Activated naive CD4-positive, alpha-beta T cell treated with anti-CD3 and anti-CD28 coated beads, Interleukin-2, amount 10 ng/mL, durations not matched to agents 7 days and 5 days (primary cell): ENCODE data around the gene CUEDC2.
A peak's percentile ranks its signal among the peaks of the same experiment; 100 is the strongest.

Experiments used
- CTCF ChIA-PET: fragments of 350-600 bp; sonication (Branson Sonifier 250); formaldehyde crosslinking; loops from one replicate; lab custom pipeline; 2021; ENCODE audit warnings: antibody characterized with exemption; lab: Charles Lee
- DNase-seq: peaks from one replicate; pipeline ENCODE4 v3.0.0-alpha.2; 2020
- H3K27ac Mint-ChIP-seq: one replicate; pipeline ENCODE4 v1.8.0; 2021; ENCODE audit warnings: mild to moderate bottlenecking, moderate library complexity, mixed read lengths
- H3K27me3 Mint-ChIP-seq: one replicate; pipeline ENCODE4 v1.8.0; 2021; ENCODE audit warnings: mild to moderate bottlenecking, mixed read lengths
- H3K36me3 Mint-ChIP-seq: one replicate; pipeline ENCODE4 v1.8.0; 2021; ENCODE audit warnings: mixed read lengths
- H3K4me1 Mint-ChIP-seq: one replicate; pipeline ENCODE4 v1.8.0; 2021; ENCODE audit warnings: mixed read lengths
- H3K4me3 Mint-ChIP-seq: one replicate; pipeline ENCODE4 v1.8.0; 2021; ENCODE audit warnings: mild to moderate bottlenecking, moderate library complexity, mixed read lengths
- H3K9me3 Mint-ChIP-seq: one replicate; pipeline ENCODE4 v1.8.0; 2021; ENCODE audit warnings: mixed read lengths

Gene CUEDC2

GRCh38 chr10:102432162-102432950 is at the start of gene CUEDC2:
Gene CUEDC2 (minus strand): TSS chr10:102432574. CDS start chr10:102425188, 7,386 bp downstream.
- Mint-ChIP-seq H3K4me1 (peaks cover 56% of the 10 kb centered on the region), H3K9me3 (no peaks in the 10 kb centered on the region), H3K4me3 (peak within 1 kb of the TSS; percentile 92), H3K36me3 (peaks cover 16% of the 10 kb centered on the region), H3K27me3 (peaks cover 4% of the 10 kb centered on the region), H3K27ac (peak within 1 kb of the TSS; percentile 93)
- DNase-seq: peak; percentile 98
- CTCF ChIA-PET: interaction anchor here (0.9 to 2.3 kb wide), 7 partner anchors 10 to 202 kb away, joined by 3 to 20 read pairs (median 4); partner anchors contain the start of genes C10orf95 and NFKB2

- peaks cover 13% of the 10 kb centered on the region for H3K4me1 Mint-ChIP-seq
- no peaks in the 10 kb centered on the region for H3K9me3 Mint-ChIP-seq
- no peak for DNase-seq
- CTCF ChIA-PET: interaction anchor here (1.0 to 3.7 kb wide), 11 partner anchors 11 to 250 kb away, joined by 4 to 42 read pairs (median 13); partner anchors contain the start of gene SUFU
- no peak overlapping the region for H3K4me3 Mint-ChIP-seq
- H3K27ac Mint-ChIP-seq: no peak overlapping the region
- H3K36me3 Mint-ChIP-seq: peaks cover 50% of the 10 kb centered on the region
- H3K27me3 Mint-ChIP-seq: no peaks in the 10 kb centered on the region
Observed at GRCh38 chr10:102480396-102480795, 48.0 kb upstream of the CUEDC2 start.

- Mint-ChIP-seq H3K36me3 (peaks cover 46% of the 10 kb centered on the region), H3K4me1 (peaks cover 16% of the 10 kb centered on the region), H3K27ac (peak overlapping the region; percentile 37), H3K4me3 (no peak overlapping the region), H3K27me3 (no peaks in the 10 kb centered on the region), H3K9me3 (no peaks in the 10 kb centered on the region)
- no peak for DNase-seq
- CTCF ChIA-PET: interaction anchor here (0.5 to 3.7 kb wide), 24 partner anchors 11 to 312 kb away, joined by 3 to 42 read pairs (median 6); partner anchors contain the start of genes SUFU and WBP1L
Observed at GRCh38 chr10:102479651-102480050, 47.3 kb upstream of the CUEDC2 start.

- no peaks in the 10 kb centered on the region for H3K27me3 Mint-ChIP-seq
- peak; percentile 43 for DNase-seq
- no peak overlapping the region for H3K4me3 Mint-ChIP-seq
- H3K27ac Mint-ChIP-seq: peak overlapping the region; percentile 14
- peaks cover 29% of the 10 kb centered on the region for H3K4me1 Mint-ChIP-seq
- H3K9me3 Mint-ChIP-seq: no peaks in the 10 kb centered on the region
- CTCF ChIA-PET: interaction anchor here (3.7 kb wide), 1 partner anchor 7 kb away, joined by 13 read pairs; no protein-coding TSS in a partner anchor
- peaks cover 32% of the 10 kb centered on the region for H3K36me3 Mint-ChIP-seq
Observed at GRCh38 chr10:102476466-102477141, 44.2 kb upstream of the CUEDC2 start.

- Mint-ChIP-seq H3K4me3 (no peak overlapping the region), H3K36me3 (peaks cover 24% of the 10 kb centered on the region), H3K27me3 (no peaks in the 10 kb centered on the region), H3K4me1 (peaks cover 29% of the 10 kb centered on the region), H3K9me3 (no peaks in the 10 kb centered on the region), H3K27ac (no peak overlapping the region)
- DNase-seq: no peak
- CTCF ChIA-PET: interaction anchor here (2.5 kb wide), 1 partner anchor 82 kb away, joined by 9 read pairs; no protein-coding TSS in a partner anchor
Observed at GRCh38 chr10:102475451-102476040, 43.2 kb upstream of the CUEDC2 start.

GRCh38 chr10:102473445-102474331 is 41.3 kb upstream of the CUEDC2 start:
- peak; percentile 54 for DNase-seq
- Mint-ChIP-seq H3K36me3 (peaks cover 21% of the 10 kb centered on the region), H3K27me3 (no peaks in the 10 kb centered on the region), H3K9me3 (no peaks in the 10 kb centered on the region), H3K27ac (peak overlapping the region; percentile 83), H3K4me3 (no peak overlapping the region), H3K4me1 (peaks cover 29% of the 10 kb centered on the region)
- CTCF ChIA-PET: interaction anchor here (1.2 to 2.5 kb wide), 2 partner anchors 80 to 244 kb away, joined by 3 to 9 read pairs; no protein-coding TSS in a partner anchor

- peaks cover 13% of the 10 kb centered on the region for H3K36me3 Mint-ChIP-seq
- no peak for DNase-seq
- H3K27ac Mint-ChIP-seq: no peak overlapping the region
- CTCF ChIA-PET: interaction anchor here (0.7 kb wide), 1 partner anchor 8 kb away, joined by 3 read pairs; no protein-coding TSS in a partner anchor
- H3K9me3 Mint-ChIP-seq: no peaks in the 10 kb centered on the region
- peaks cover 21% of the 10 kb centered on the region for H3K4me1 Mint-ChIP-seq
- no peak overlapping the region for H3K4me3 Mint-ChIP-seq
- H3K27me3 Mint-ChIP-seq: no peaks in the 10 kb centered on the region
Observed at GRCh38 chr10:102470579-102471546, 38.5 kb upstream of the CUEDC2 start.

- no peak overlapping the region for H3K4me3 Mint-ChIP-seq
- no peaks in the 10 kb centered on the region for H3K9me3 Mint-ChIP-seq
- no peaks in the 10 kb centered on the region for H3K27me3 Mint-ChIP-seq
- H3K36me3 Mint-ChIP-seq: peaks cover 12% of the 10 kb centered on the region
- no peak overlapping the region for H3K27ac Mint-ChIP-seq
- peaks cover 16% of the 10 kb centered on the region for H3K4me1 Mint-ChIP-seq
- no peak for DNase-seq
- CTCF ChIA-PET: interaction anchor here (1.0 to 2.5 kb wide), 3 partner anchors 10 to 117 kb away, joined by 3 to 13 read pairs (median 3); partner anchors contain the start of gene C10orf95
Observed at GRCh38 chr10:102468683-102469082, 36.3 kb upstream of the CUEDC2 start.

GRCh38 chr10:102467971-102468438 is 35.6 kb upstream of the CUEDC2 start:
- CTCF ChIA-PET: interaction anchor here (2.5 kb wide), 1 partner anchor 10 kb away, joined by 13 read pairs; no protein-coding TSS in a partner anchor

GRCh38 chr10:102467318-102467717 is 34.9 kb upstream of the CUEDC2 start:
- Mint-ChIP-seq H3K36me3 (peaks cover 5% of the 10 kb centered on the region), H3K4me3 (no peak overlapping the region), H3K4me1 (peaks cover 15% of the 10 kb centered on the region), H3K9me3 (no peaks in the 10 kb centered on the region), H3K27me3 (peaks cover 11% of the 10 kb centered on the region), H3K27ac (no peak overlapping the region)
- CTCF ChIA-PET: interaction anchor here (1.1 kb wide), 1 partner anchor 17 kb away, joined by 3 read pairs; no protein-coding TSS in a partner anchor
- DNase-seq: no peak

More at GRCh38 chr10:102467971-102468438, 35.6 kb upstream of the CUEDC2 start:
- Mint-ChIP-seq H3K27ac (no peak overlapping the region), H3K36me3 (peaks cover 8% of the 10 kb centered on the region), H3K4me1 (peaks cover 13% of the 10 kb centered on the region), H3K27me3 (peaks cover 5% of the 10 kb centered on the region), H3K4me3 (no peak overlapping the region), H3K9me3 (no peaks in the 10 kb centered on the region)
- no peak for DNase-seq

- H3K27ac Mint-ChIP-seq: no peak overlapping the region
Observed at GRCh38 chr10:102465466-102465865, 33.1 kb upstream of the CUEDC2 start.

GRCh38 chr10:102463983-102464382 is 31.6 kb upstream of the CUEDC2 start:
- H3K4me3 Mint-ChIP-seq: no peak overlapping the region
- peaks cover 32% of the 10 kb centered on the region for H3K4me1 Mint-ChIP-seq
- CTCF ChIA-PET: interaction anchor here (2.4 to 4.0 kb wide), 2 partner anchors 13 to 15 kb away, joined by 9 to 16 read pairs; partner anchors contain the start of gene C10orf95
- no peak for DNase-seq
- no peak overlapping the region for H3K27ac Mint-ChIP-seq
- H3K27me3 Mint-ChIP-seq: peaks cover 17% of the 10 kb centered on the region
- H3K9me3 Mint-ChIP-seq: no peaks in the 10 kb centered on the region
- peaks cover under 1% of the 10 kb centered on the region for H3K36me3 Mint-ChIP-seq

More at GRCh38 chr10:102465466-102465865, 33.1 kb upstream of the CUEDC2 start:
- no peak for DNase-seq
- peaks cover 5% of the 10 kb centered on the region for H3K36me3 Mint-ChIP-seq
- H3K4me3 Mint-ChIP-seq: no peak overlapping the region
- CTCF ChIA-PET: no interaction called here
- peaks cover 33% of the 10 kb centered on the region for H3K4me1 Mint-ChIP-seq
- no peaks in the 10 kb centered on the region for H3K9me3 Mint-ChIP-seq
- H3K27me3 Mint-ChIP-seq: peaks cover 17% of the 10 kb centered on the region
